NCI-H2029 treated with DMSO at 0.1 percent for 48 hours (cell line): Measurements from ENCODE around the gene STOML1.

Source experiments
- DNase-seq: peaks from one replicate; lab custom pipeline; 2025; lab: John Stamatoyannopoulos, UW

Gene STOML1

DNA sequence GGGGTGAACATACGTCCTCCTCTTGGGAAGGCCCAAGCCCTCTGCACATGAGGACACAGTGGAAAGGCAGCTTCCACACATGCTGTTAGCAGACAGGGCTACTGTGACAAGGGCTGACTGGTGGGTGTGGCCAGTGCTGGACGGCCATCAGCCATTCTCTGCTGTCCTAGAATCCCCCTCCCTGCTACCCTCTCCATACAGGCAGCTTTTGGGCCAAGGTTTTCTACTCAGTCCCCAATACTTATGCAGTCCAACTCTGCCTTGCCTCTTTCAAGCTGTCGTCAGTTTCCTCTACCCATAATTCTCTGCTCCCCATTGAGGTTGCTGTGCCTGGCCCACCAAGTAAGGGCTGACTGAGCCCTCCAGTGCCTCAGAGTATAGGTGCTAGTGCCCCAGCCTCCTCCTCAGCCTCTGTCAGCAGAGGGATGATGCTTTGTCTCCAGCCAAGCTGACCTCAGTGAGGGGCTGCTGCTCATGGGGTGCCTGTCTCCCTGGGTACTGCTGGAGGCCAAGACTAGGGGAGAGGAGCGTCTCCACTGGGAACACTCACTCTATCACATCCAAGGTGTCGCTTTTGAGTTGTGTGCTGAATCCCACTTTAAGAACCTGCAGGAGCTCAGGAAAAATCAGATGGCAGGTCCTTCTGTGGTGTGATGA lies 63.0 kb downstream of the STOML1 start:
- DNase-seq, result no peak
